K562 (cell line): Measurements from ENCODE around the gene TMPRSS11D. TPM values are rescaled to one million over a fixed set of nuclear protein-coding genes. Genes with fewer than 3 reads are reported as not detected.

Experiments used
- ATAC-seq: fragments of 200-7000 bp; cut with Tn5 transposase; 3 replicates; pipeline ENCODE4 v1.9.1; 2020; ENCODE audit warnings: moderate library complexity
- BruUV-seq: library from RNA; stranded (reverse); fragments of 400-500 nt; replicated peaks from 2 replicates; lab custom pipeline; 2021; lab: Mats Ljungman, UMichigan
- CTCF ChIA-PET: fragments of 300-600 bp; formaldehyde crosslinking; extraction: SDS; loops from one replicate; lab custom pipeline; 2021; ENCODE audit warnings: low intra/inter-chr PET ratio; lab: Yijun Ruan, JAX
- POLR2A ChIA-PET: fragments of 300-600, 350-650 bp; sonication (Branson Sonifier 250); formaldehyde crosslinking; extraction: SDS; loops from one replicate; lab custom pipeline; 2021; ENCODE audit warnings: antibody characterized with exemption, inconsistent platforms; lab: Yijun Ruan, JAX
- DNase-seq, 4 experiments: peaks; one replicate each; pipeline versions ENCODE4 v3.0.0 to v3.0.0-alpha.2; 2011 to 2018; ENCODE audit warnings: low spot score in 3 of 4, mixed read lengths in 3 of 4; ENCODE audit errors: extremely low read depth in 1 of 4
- FAIRE-seq: peaks from 2 replicates; lab custom pipeline; 2011; peaks lifted over from hg19 to GRCh38; lab: Jason Lieb, UNC
- H2AFZ ChIP-seq: 2 replicates; pipeline ENCODE4 v1.6.0; 2011; ENCODE audit warnings: low read depth, low read length, control low read depth, inconsistent platforms
- H3K27ac ChIP-seq: fragments of 200-600 bp; 3 replicates; pipeline ENCODE4 v1.8.0; 2011; ENCODE audit warnings: low read depth, mild to moderate bottlenecking, control low read depth, inconsistent platforms, low read length, moderate library complexity, mixed read lengths; ENCODE audit errors: extremely low read depth
- H3K27me3 ChIP-seq, 2 experiments: fragments of 300-600 bp in 1 of 2; 2 replicates in 1 of 2; 3 replicates in 1 of 2; pipeline versions ENCODE4 v1.6.0 to v1.8.0; 2011; ENCODE audit warnings: inconsistent platforms in 2 of 2, low read length in 2 of 2, mild to moderate bottlenecking in 1 of 2, mixed read lengths in 1 of 2, moderate library complexity in 1 of 2; ENCODE audit not compliant: control insufficient read depth in 2 of 2, insufficient read depth in 2 of 2
- H3K36me3 ChIP-seq: fragments of 300-600 bp; 3 replicates; pipeline ENCODE4 v1.8.0; 2011; ENCODE audit warnings: mild to moderate bottlenecking, low read length, inconsistent platforms; ENCODE audit not compliant: control insufficient read depth, insufficient read depth
- H3K4me1 ChIP-seq, 2 experiments: fragments of 200-600 bp in 1 of 2; replicated peaks in 1 of 2; 2 replicates in 1 of 2; 3 replicates in 1 of 2; pipeline versions ENCODE4 v1.5.1 to v1.8.0; 2011; ENCODE audit warnings: inconsistent platforms in 2 of 2, low read length in 2 of 2, mild to moderate bottlenecking in 1 of 2, mixed read lengths in 1 of 2, moderate library complexity in 1 of 2; ENCODE audit not compliant: control insufficient read depth in 2 of 2, insufficient read depth in 2 of 2
- H3K4me2 ChIP-seq: 2 replicates; pipeline ENCODE4 v1.6.1; 2011; ENCODE audit warnings: low read length, control low read depth, inconsistent platforms, mixed read lengths; ENCODE audit not compliant: insufficient read depth
- H3K4me3 ChIP-seq: fragments of 200-600 bp; sonication (generic), shearing (Covaris generic); 2 replicates; pipeline ENCODE4 v1.5.1; 2016; ENCODE audit warnings: control low read depth, inconsistent platforms
- H3K79me2 ChIP-seq: fragments of 200-600 bp; 3 replicates; pipeline ENCODE4 v1.8.0; 2011; ENCODE audit warnings: low read length, inconsistent platforms; ENCODE audit not compliant: control insufficient read depth, insufficient read depth
- H3K9ac ChIP-seq, 2 experiments: 2 replicates each; pipeline versions ENCODE4 v1.6.0 to v1.6.1; 2011; ENCODE audit warnings: low read depth in 2 of 2, low read length in 2 of 2, control low read depth in 1 of 2, inconsistent platforms in 1 of 2, mild to moderate bottlenecking in 1 of 2, mixed read lengths in 1 of 2; ENCODE audit not compliant: insufficient read depth in 1 of 2
- H3K9me1 ChIP-seq: one replicate; pipeline ENCODE4 v1.6.0; 2011; ENCODE audit warnings: inconsistent platforms, mild to moderate bottlenecking, low read length, moderate library complexity; ENCODE audit not compliant: control insufficient read depth, insufficient read depth
- H3K9me3 ChIP-seq: replicated peaks from 2 replicates; pipeline ENCODE4 v1.5.1; 2011; ENCODE audit warnings: low read depth, low read length, inconsistent platforms; ENCODE audit not compliant: control insufficient read depth, insufficient read depth
- H4K20me1 ChIP-seq: replicated peaks from 2 replicates; pipeline ENCODE4 v1.6.1; 2011; ENCODE audit warnings: low read length, inconsistent platforms, mixed read lengths; ENCODE audit not compliant: control insufficient read depth, insufficient read depth
- ASH1L ChIP-seq: fragments of 450-650 bp; IDR thresholded peaks from 2 replicates; pipeline ENCODE4 v1.6.1; 2018; ENCODE audit warnings: borderline replicate concordance, mild to moderate bottlenecking, low read depth; ENCODE audit not compliant: partially characterized antibody
- ATF4 ChIP-seq: fragments of 450-650 bp; formaldehyde crosslinking; IDR thresholded peaks from 2 replicates; pipeline ENCODE4 v1.4.0; 2022; ENCODE audit warnings: mild to moderate bottlenecking, moderate library complexity
- CREB1 ChIP-seq, 2 experiments: sonication (generic) in 1 of 2; formaldehyde crosslinking in 1 of 2; IDR thresholded peaks; 2 replicates each; pipeline versions ENCODE4 v1.6.1 to v1.8.0; 2012 to 2022; ENCODE audit warnings: inconsistent platforms in 1 of 2, mild to moderate bottlenecking in 1 of 2, missing genetic modification reagents in 1 of 2, moderate library complexity in 1 of 2
- E2F1 ChIP-seq: sonication (generic); formaldehyde crosslinking; IDR thresholded peaks from 2 replicates; pipeline ENCODE4 v1.8.1; 2023; ENCODE audit warnings: mild to moderate bottlenecking, missing genetic modification reagents, moderate library complexity
- ELF2 ChIP-seq: fragments of 250-450 bp; sonication (Bioruptor Pico); IDR thresholded peaks from 2 replicates; pipeline ENCODE4 v1.5.0; 2021; ENCODE audit warnings: mild to moderate bottlenecking
- ESRRB ChIP-seq: fragments of 250-450 bp; sonication (Bioruptor Pico); IDR thresholded peaks from 2 replicates; pipeline ENCODE4 v1.5.0; 2020; ENCODE audit warnings: mild to moderate bottlenecking, moderate library complexity, borderline replicate concordance
- IRF9 ChIP-seq: fragments of 450-650 bp; IDR thresholded peaks from 2 replicates; pipeline ENCODE4 v1.6.1; 2016; ENCODE audit warnings: missing biosample characterization, missing genetic modification characterization
- MAZ ChIP-seq, 2 experiments: fragments of 450-650 bp in 1 of 2; sonication (generic) in 1 of 2; formaldehyde crosslinking; IDR thresholded peaks in 1 of 2; conservative IDR thresholded peaks in 1 of 2; 2 replicates each; pipeline versions ENCODE4 v1.4.0 to v1.5.0; 2020; ENCODE audit warnings: mild to moderate bottlenecking in 1 of 2, missing genetic modification reagents in 1 of 2
- MEIS2 ChIP-seq: fragments of 450-650 bp; IDR thresholded peaks from 2 replicates; pipeline ENCODE4 v1.6.1; 2014; ENCODE audit warnings: mild to moderate bottlenecking; ENCODE audit not compliant: partially characterized antibody
- NCOR1 ChIP-seq: fragments of 450-650 bp; IDR thresholded peaks from 2 replicates; pipeline ENCODE4 v1.6.1; 2016; ENCODE audit warnings: mild to moderate bottlenecking, moderate library complexity
- NRF1 ChIP-seq, 2 experiments: fragments of 450-650 bp; IDR thresholded peaks in 1 of 2; conservative IDR thresholded peaks in 1 of 2; 2 replicates each; pipeline ENCODE4 v1.6.1; 2014; ENCODE audit warnings: mild to moderate bottlenecking in 2 of 2
- PHF21A ChIP-seq: fragments of 450-650 bp; IDR thresholded peaks from 2 replicates; pipeline ENCODE4 v1.6.1; 2017; ENCODE audit warnings: low read depth, borderline replicate concordance
- SNRNP70 ChIP-seq: fragments of 200-400 bp; formaldehyde crosslinking; optimal IDR thresholded peaks from 2 replicates; pipeline ENCODE3; 2017; ENCODE audit warnings: low read depth, low read length
- SREBF1 ChIP-seq: fragments of 150-350 bp; IDR thresholded peaks from 2 replicates; pipeline ENCODE4 v1.6.1; 2014; ENCODE audit warnings: antibody characterized with exemption, low read depth, low read length, borderline replicate concordance
- SRSF7 ChIP-seq: fragments of 200-400 bp; formaldehyde crosslinking; optimal IDR thresholded peaks from 2 replicates; pipeline ENCODE3; 2017; ENCODE audit warnings: mild to moderate bottlenecking, low read depth, low read length
- TBL1XR1 ChIP-seq, 2 experiments: IDR thresholded peaks; 2 replicates each; pipeline ENCODE4 v1.6.1; 2012; ENCODE audit warnings: improper control_type of control experiment in 2 of 2, low read length in 2 of 2, mild to moderate bottlenecking in 1 of 2
- U2AF2 ChIP-seq: fragments of 200-400 bp; formaldehyde crosslinking; optimal IDR thresholded peaks from 2 replicates; pipeline ENCODE3; 2017; ENCODE audit warnings: low read depth, mild to moderate bottlenecking, low read length
- ZNF165 ChIP-seq: fragments of 250-450 bp; sonication (Bioruptor Pico); IDR thresholded peaks from 2 replicates; pipeline ENCODE4 v1.4.0; 2020; ENCODE audit warnings: borderline replicate concordance
- ZNF79 ChIP-seq: fragments of 250-450 bp; sonication (Bioruptor Pico); IDR thresholded peaks from 2 replicates; pipeline ENCODE4 v1.4.0; 2020; ENCODE audit warnings: low read depth, mild to moderate bottlenecking, moderate library complexity
- ZSCAN32 ChIP-seq: fragments of 450-650 bp; formaldehyde crosslinking; IDR thresholded peaks from 2 replicates; pipeline ENCODE4 v1.4.0; 2020; ENCODE audit warnings: mild to moderate bottlenecking, moderate library complexity
- in situ Hi-C: fragments of 300-500 bp; cut with MboI; formaldehyde crosslinking; loops from 4 replicates; pipeline ENCODE4 v1.15.0; 2018; ENCODE audit warnings: inconsistent platforms, mixed read lengths
- intact Hi-C: fragments of 100-400 bp; cut with micrococcal nuclease; formaldehyde crosslinking; loops from 2 replicates; pipeline ENCODE4 v1.14.2; 2022
- polyA plus RNA-seq, 8 experiments: library from polyadenylated mRNA; depleted of rRNA in 4 of 8; stranded (reverse) in 5 of 8; unstranded in 3 of 8; fragments of >200 nt; fragmentation: Nextera tagmentation in 2 of 8; fragmentation: Illumina TruSeq in 1 of 8; extraction: Ambion mirVana in 2 of 8; extraction: Trizol in 1 of 8; gene quantifications; 2 replicates each; pipeline versions ENCODE4 v1.2.1 to v1.2.3, GENCODE V29; 2011 to 2014; ENCODE audit warnings: inconsistent platforms in 1 of 8, missing spikeins in 1 of 8
- total RNA-seq, 7 experiments: library from RNA; depleted of rRNA in 6 of 7; stranded (reverse); fragments of >200 nt in 6 of 7; fragmentation: Illumina TruSeq in 2 of 7; extraction: Trizol in 2 of 7; gene quantifications; 2 replicates each; pipeline versions ENCODE4 v1.2.1 to v1.2.3, GENCODE V29; 2011 to 2021; ENCODE audit warnings: low replicate concordance in 1 of 7

The TMPRSS11D gene
- total and polyA plus RNA-seq, 9 of the 15 experiments (the other 6 are each of a cell fraction or from before 2014, with no cell fraction given) = not detected

- H2AFZ ChIP-seq = no peak overlapping the region
- no peaks in the 10 kb centered on the region for H3K36me3 ChIP-seq
- H3K4me3 ChIP-seq = no peak overlapping the region
- H3K4me2 ChIP-seq = no peak overlapping the region
- H3K79me2 ChIP-seq = no peaks in the 10 kb centered on the region
- H3K9me3 ChIP-seq = no peaks in the 10 kb centered on the region
- no TSS peak for BruUV-seq
- H3K4me1 ChIP-seq = peaks cover 0 to 6% of the 10 kb centered on the region in 2 experiments; a peak in 1 of 5 replicates
- FAIRE-seq = no peak
- H4K20me1 ChIP-seq = no peaks in the 10 kb centered on the region
- POLR2A ChIA-PET = interaction anchor here (0.8 kb wide), 1 partner anchor 12 kb away, joined by 6 read pairs; no protein-coding TSS in a partner anchor
- H3K9me1 ChIP-seq = no peaks in the 10 kb centered on the region
- H3K9ac ChIP-seq = no peak overlapping the region
- no peaks in the 10 kb centered on the region for H3K27me3 ChIP-seq
- DNase-seq = no peak
- ATAC-seq = no peak
- no peak for TF ChIP-seq E2F1 (CRISPR knock-in tag)
- TF ChIP-seq ZNF165 (CRISPR knock-in tag) = no peak
- no peak for TF ChIP-seq TBL1XR1 (IDR thresholded peaks at IDR 0.05; ENCODE audit: low read length in 2 of 2)
- TF ChIP-seq ELF2 (CRISPR knock-in tag) = no peak
- no peak for TF ChIP-seq U2AF2
- no peak for TF ChIP-seq CREB1 (IDR thresholded peaks at IDR 0.05)
- no peak for TF ChIP-seq CREB1 (CRISPR knock-in tag; IDR thresholded peaks at IDR 0.05)
- TF ChIP-seq SRSF7 = no peak
- no peak for TF ChIP-seq ZNF79 (CRISPR knock-in tag)
- no peak for TF ChIP-seq ZSCAN32
- TF ChIP-seq NCOR1 = no peak
- TF ChIP-seq SNRNP70 = no peak
- TF ChIP-seq MEIS2 = no peak
- TF ChIP-seq SREBF1 = no peak
- no peak for TF ChIP-seq ASH1L
- TF ChIP-seq ATF4 (CRISPR knock-in tag) = no peak
- TF ChIP-seq IRF9 (tag) = no peak
- TF ChIP-seq PHF21A = no peak
- no peak for TF ChIP-seq MAZ (CRISPR knock-in tag; conservative IDR thresholded peaks at IDR 0.05 in 1 of 2, IDR thresholded peaks at IDR 0.05 in 1 of 2)
- no peak for TF ChIP-seq ESRRB (CRISPR knock-in tag)
- no peak for TF ChIP-seq NRF1 (conservative IDR thresholded peaks at IDR 0.05 in 1 of 2, IDR thresholded peaks at IDR 0.05 in 1 of 2)
- intact Hi-C loops (no loop called here), in situ Hi-C loops (no loop called here)
- H3K27ac ChIP-seq = no peak overlapping the region
- CTCF ChIA-PET = no interaction called here
Observed at GRCh38 chr4:67899096-67899495, 15.3 kb upstream of the TMPRSS11D start.
